ENCODE data around the gene GMEB2. TPM values are rescaled to one million over a fixed set of nuclear protein-coding genes. Genes with fewer than 3 reads are reported as not detected.

GMEB2 gene
- polyA plus RNA-seq, 1 of the 3 experiments (the other 2 are of a cell fraction), result 6.5 TPM

- Histone ChIP-seq H3F3A (replicated peaks; ENCODE audit: insufficient read depth) (no peaks in the 10 kb centered on the region), H3K79me2 (ENCODE audit: insufficient read depth) (0 out of 2 replicates have a peak, but pooled peaks cover 4% of the 10 kb centered on the region), H3K36me3 (replicated peaks in 1 of 2; ENCODE audit: control insufficient read depth in 1 of 2, insufficient read depth in 2 of 2, low read length in 1 of 2) (peaks cover 0 to 37% of the 10 kb centered on the region in 2 experiments), H3K27me3 (ENCODE audit: insufficient read depth) (no peaks in the 10 kb centered on the region), H3K27ac (ENCODE audit: low read depth in 2 of 2, low read length in 1 of 2) (no peak overlapping the region), H3K4me1 (ENCODE audit: control insufficient read depth in 1 of 2, insufficient read depth in 2 of 2, low read depth in 1 of 2, low read length in 1 of 2) (no peaks in the 10 kb centered on the region), H2AFZ (ENCODE audit: low read depth) (no peak overlapping the region), H4K20me1 (ENCODE audit: insufficient read depth) (no peaks in the 10 kb centered on the region), H3K9me3 (no peaks in the 10 kb centered on the region), H3K9ac (no peak overlapping the region), H3K9me2 (no peaks in the 10 kb centered on the region), H3K4me3 (ENCODE audit: low read depth in 2 of 2, low read length in 1 of 2) (no peak overlapping the region), H3K4me2 (no peak overlapping the region)
- 87% methylated on average over 10 of the region's 11 CpGs for WGBS (ENCODE audit: low lambda C conversion rate)
- TF ChIP-seq MAX (IDR thresholded peaks at IDR 0.05; ENCODE audit: low read depth) (no peak), NRF1 (IDR thresholded peaks at IDR 0.05; ENCODE audit: low read depth, low read length) (no peak), RCOR1 (IDR thresholded peaks at IDR 0.05; ENCODE audit: low read length) (no peak), EZH2phosphoT487 (IDR thresholded peaks at IDR 0.05; ENCODE audit: borderline replicate concordance, low read depth) (no peak), SIN3A (IDR thresholded peaks at IDR 0.05; ENCODE audit: borderline replicate concordance, low read depth, low read length) (no peak), NFIC (IDR thresholded peaks at IDR 0.05; ENCODE audit: borderline replicate concordance) (no peak), CHD2 (IDR thresholded peaks at IDR 0.05; ENCODE audit: low read length, partially characterized antibody) (no peak), JUND (IDR thresholded peaks at IDR 0.05) (no peak), FOXM1 (IDR thresholded peaks at IDR 0.05; ENCODE audit: low read depth) (no peak), FOXJ3 (CRISPR knock-in tag; IDR thresholded peaks at IDR 0.05) (no peak)
- TF ChIP-seq, protein P1, sequence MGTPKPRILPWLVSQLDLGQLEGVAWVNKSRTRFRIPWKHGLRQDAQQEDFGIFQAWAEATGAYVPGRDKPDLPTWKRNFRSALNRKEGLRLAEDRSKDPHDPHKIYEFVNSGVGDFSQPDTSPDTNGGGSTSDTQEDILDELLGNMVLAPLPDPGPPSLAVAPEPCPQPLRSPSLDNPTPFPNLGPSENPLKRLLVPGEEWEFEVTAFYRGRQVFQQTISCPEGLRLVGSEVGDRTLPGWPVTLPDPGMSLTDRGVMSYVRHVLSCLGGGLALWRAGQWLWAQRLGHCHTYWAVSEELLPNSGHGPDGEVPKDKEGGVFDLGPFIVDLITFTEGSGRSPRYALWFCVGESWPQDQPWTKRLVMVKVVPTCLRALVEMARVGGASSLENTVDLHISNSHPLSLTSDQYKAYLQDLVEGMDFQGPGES (IDR thresholded peaks at IDR 0.05; ENCODE audit: low read depth, low read length), result no peak
- TF ChIP-seq, protein P2, sequence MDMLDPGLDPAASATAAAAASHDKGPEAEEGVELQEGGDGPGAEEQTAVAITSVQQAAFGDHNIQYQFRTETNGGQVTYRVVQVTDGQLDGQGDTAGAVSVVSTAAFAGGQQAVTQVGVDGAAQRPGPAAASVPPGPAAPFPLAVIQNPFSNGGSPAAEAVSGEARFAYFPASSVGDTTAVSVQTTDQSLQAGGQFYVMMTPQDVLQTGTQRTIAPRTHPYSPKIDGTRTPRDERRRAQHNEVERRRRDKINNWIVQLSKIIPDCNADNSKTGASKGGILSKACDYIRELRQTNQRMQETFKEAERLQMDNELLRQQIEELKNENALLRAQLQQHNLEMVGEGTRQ (IDR thresholded peaks at IDR 0.05; ENCODE audit: borderline replicate concordance, low read depth, low read length), result no peak
- TF ChIP-seq, protein P3, sequence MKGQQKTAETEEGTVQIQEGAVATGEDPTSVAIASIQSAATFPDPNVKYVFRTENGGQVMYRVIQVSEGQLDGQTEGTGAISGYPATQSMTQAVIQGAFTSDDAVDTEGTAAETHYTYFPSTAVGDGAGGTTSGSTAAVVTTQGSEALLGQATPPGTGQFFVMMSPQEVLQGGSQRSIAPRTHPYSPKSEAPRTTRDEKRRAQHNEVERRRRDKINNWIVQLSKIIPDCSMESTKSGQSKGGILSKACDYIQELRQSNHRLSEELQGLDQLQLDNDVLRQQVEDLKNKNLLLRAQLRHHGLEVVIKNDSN (IDR thresholded peaks at IDR 0.05; ENCODE audit: borderline replicate concordance, low read depth), result no peak
- TF ChIP-seq, protein P4, sequence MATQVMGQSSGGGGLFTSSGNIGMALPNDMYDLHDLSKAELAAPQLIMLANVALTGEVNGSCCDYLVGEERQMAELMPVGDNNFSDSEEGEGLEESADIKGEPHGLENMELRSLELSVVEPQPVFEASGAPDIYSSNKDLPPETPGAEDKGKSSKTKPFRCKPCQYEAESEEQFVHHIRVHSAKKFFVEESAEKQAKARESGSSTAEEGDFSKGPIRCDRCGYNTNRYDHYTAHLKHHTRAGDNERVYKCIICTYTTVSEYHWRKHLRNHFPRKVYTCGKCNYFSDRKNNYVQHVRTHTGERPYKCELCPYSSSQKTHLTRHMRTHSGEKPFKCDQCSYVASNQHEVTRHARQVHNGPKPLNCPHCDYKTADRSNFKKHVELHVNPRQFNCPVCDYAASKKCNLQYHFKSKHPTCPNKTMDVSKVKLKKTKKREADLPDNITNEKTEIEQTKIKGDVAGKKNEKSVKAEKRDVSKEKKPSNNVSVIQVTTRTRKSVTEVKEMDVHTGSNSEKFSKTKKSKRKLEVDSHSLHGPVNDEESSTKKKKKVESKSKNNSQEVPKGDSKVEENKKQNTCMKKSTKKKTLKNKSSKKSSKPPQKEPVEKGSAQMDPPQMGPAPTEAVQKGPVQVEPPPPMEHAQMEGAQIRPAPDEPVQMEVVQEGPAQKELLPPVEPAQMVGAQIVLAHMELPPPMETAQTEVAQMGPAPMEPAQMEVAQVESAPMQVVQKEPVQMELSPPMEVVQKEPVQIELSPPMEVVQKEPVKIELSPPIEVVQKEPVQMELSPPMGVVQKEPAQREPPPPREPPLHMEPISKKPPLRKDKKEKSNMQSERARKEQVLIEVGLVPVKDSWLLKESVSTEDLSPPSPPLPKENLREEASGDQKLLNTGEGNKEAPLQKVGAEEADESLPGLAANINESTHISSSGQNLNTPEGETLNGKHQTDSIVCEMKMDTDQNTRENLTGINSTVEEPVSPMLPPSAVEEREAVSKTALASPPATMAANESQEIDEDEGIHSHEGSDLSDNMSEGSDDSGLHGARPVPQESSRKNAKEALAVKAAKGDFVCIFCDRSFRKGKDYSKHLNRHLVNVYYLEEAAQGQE (IDR thresholded peaks at IDR 0.05; ENCODE audit: low read depth, low read length), result no peak
- no peak for DNase-seq
- CTCF ChIA-PET, result interaction anchor here (1.2 to 1.5 kb wide), 2 partner anchors 172 to 305 kb away, joined by 3 to 4 read pairs; no protein-coding TSS in a partner anchor
- POLR2A ChIA-PET, result interaction anchor here (0.6 kb wide), 1 partner anchor 63 kb away, joined by 3 read pairs; no protein-coding TSS in a partner anchor
Observed at GRCh38 chr20:63668351-63668750, 41.5 kb upstream of the GMEB2 start.
